Measurements from ENCODE around the gene CUBN. TPM values are rescaled to one million over a fixed set of nuclear protein-coding genes. Genes with fewer than 3 reads are reported as not detected.

CUBN gene
- total and polyA plus RNA-seq, 9 of the 15 experiments (the other 6 are each of a cell fraction or from before 2014, with no cell fraction given): 0.04 to 0.33 (median 0.09) TPM

DNA sequence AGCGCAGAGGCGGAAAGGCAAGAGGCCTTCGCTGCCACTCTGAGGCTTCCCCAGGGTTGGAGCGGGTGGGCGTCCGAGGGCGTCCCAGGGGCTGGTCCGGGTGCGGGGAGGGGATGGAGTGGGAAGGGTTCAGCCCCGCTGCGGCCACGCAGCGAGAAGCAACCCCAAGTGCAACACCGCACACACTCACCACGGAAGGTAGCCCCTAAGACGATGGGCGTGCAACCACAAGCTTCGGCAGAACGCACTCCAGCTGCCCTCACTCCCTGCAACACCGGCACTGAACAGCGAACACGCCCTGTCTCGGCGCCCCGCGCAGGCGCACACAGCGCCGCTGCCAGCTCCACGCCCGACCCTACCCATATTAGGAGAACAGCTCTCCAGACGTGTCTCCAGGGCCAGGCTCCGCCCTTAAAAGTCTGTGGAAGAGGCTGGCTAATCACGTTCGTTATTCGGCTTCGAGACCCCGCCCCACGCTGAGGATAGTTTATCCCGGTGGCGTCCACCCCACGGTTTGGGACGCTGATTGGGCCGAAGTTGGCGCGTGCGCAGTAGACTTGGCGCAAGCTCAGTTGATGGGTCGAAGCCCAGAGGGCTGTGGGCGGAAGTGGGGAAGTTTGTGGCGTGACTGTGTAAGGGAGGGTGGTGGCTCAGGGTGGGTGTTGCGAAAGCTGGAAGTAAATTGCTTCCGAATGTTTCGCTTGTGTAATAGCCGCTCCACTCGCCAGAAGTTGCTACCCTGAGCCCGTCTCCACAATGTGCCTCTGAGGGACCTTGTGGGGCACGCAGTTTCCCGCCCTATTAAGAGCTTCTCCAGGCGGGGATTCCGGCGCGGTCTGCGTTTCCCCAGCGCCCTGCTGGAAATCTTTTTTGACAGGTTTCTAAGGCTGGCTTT is 312.2 kb downstream of the CUBN start, which contains the start of gene RSU1 (continued):
- TF ChIP-seq, protein P1, sequence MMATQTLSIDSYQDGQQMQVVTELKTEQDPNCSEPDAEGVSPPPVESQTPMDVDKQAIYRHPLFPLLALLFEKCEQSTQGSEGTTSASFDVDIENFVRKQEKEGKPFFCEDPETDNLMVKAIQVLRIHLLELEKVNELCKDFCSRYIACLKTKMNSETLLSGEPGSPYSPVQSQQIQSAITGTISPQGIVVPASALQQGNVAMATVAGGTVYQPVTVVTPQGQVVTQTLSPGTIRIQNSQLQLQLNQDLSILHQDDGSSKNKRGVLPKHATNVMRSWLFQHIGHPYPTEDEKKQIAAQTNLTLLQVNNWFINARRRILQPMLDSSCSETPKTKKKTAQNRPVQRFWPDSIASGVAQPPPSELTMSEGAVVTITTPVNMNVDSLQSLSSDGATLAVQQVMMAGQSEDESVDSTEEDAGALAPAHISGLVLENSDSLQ (IDR thresholded peaks at IDR 0.05): peak; percentile 67
- TF ChIP-seq MBD1 (CRISPR knock-in tag; IDR thresholded peaks at IDR 0.05) (no peak), NONO (IDR thresholded peaks at IDR 0.05; ENCODE audit: low read depth in 2 of 2, low read length in 1 of 2) (no peak), RB1 (IDR thresholded peaks at IDR 0.05; ENCODE audit: low read depth) (peak; percentile 94), NCOA4 (IDR thresholded peaks at IDR 0.05; ENCODE audit: partially characterized antibody) (no peak), PCBP1 (IDR thresholded peaks at IDR 0.05; ENCODE audit: low read depth, low read length, poor library complexity, severe bottlenecking) (peak; percentile 60), SOX6 (IDR thresholded peaks at IDR 0.05) (no peak), MEF2D (tag; conservative IDR thresholded peaks at IDR 0.05; ENCODE audit: low read depth) (no peak), NR1H2 (CRISPR knock-in tag; IDR thresholded peaks at IDR 0.05) (no peak), ZNF561 (CRISPR knock-in tag; conservative IDR thresholded peaks at IDR 0.05) (no peak), FOXK1 (CRISPR knock-in tag; IDR thresholded peaks at IDR 0.05; ENCODE audit: borderline replicate concordance) (0 out of 2 replicates have a peak, but pooled peaks have one; percentile 52), SRF (CRISPR knock-in tag; IDR thresholded peaks at IDR 0.05) (peak; percentile 96 to 99), ZNF253 (CRISPR knock-in tag; conservative IDR thresholded peaks at IDR 0.05) (no peak), IFI16 (CRISPR knock-in tag; IDR thresholded peaks at IDR 0.05) (no peak), TEAD4 (IDR thresholded peaks at IDR 0.05; ENCODE audit: low read length) (no peak), TEAD4 (CRISPR knock-in tag; IDR thresholded peaks at IDR 0.05; ENCODE audit: borderline replicate concordance) (no peak), PBX2 (CRISPR knock-in tag; IDR thresholded peaks at IDR 0.05; ENCODE audit: low read depth) (no peak), PBX2 (tag; conservative IDR thresholded peaks at IDR 0.05; ENCODE audit: low read depth) (no peak), POLR2AphosphoS2 (IDR thresholded peaks at IDR 0.05; ENCODE audit: low read length) (no peak)

Measured in K562 (cell line).